ENCODE data around the gene MSRB1. TPM values are rescaled to one million over a fixed set of nuclear protein-coding genes. Genes with fewer than 3 reads are reported as not detected.

The MSRB1 gene
- total and polyA plus RNA-seq, 9 of the 15 experiments (the other 6 are each of a cell fraction or from before 2014, with no cell fraction given) = 5.4 to 33.7 (median 25.7) TPM

- Histone ChIP-seq H3K4me2 (ENCODE audit: insufficient read depth, low read length) (no peak overlapping the region), H3K4me1 (replicated peaks in 1 of 2; ENCODE audit: control insufficient read depth in 2 of 2, insufficient read depth in 2 of 2, low read length in 2 of 2) (peaks cover 22 to 65% of the 10 kb centered on the region in 2 experiments), H3K36me3 (ENCODE audit: control insufficient read depth, insufficient read depth, low read length) (no peaks in the 10 kb centered on the region), H3K9me1 (ENCODE audit: control insufficient read depth, insufficient read depth, low read length) (peaks cover under 1% of the 10 kb centered on the region), H3K9ac (ENCODE audit: insufficient read depth in 1 of 2, low read depth in 2 of 2, low read length in 2 of 2) (peak overlapping the region in 1 of 2 experiments; percentile 48; a peak in 1 of 4 replicates), H3K79me2 (ENCODE audit: control insufficient read depth, insufficient read depth, low read length) (peaks cover 11% of the 10 kb centered on the region), H3K9me3 (replicated peaks; ENCODE audit: control insufficient read depth, insufficient read depth, low read depth, low read length) (no peaks in the 10 kb centered on the region), H2AFZ (ENCODE audit: low read depth, low read length) (no peak overlapping the region), H4K20me1 (replicated peaks; ENCODE audit: control insufficient read depth, insufficient read depth, low read length) (peaks cover 1% of the 10 kb centered on the region), H3K27ac (ENCODE audit: extremely low read depth, low read depth, low read length) (no peak overlapping the region), H3K27me3 (ENCODE audit: control insufficient read depth in 2 of 2, insufficient read depth in 2 of 2, low read length in 2 of 2) (no peaks in the 10 kb centered on the region), H3K4me3 (no peak overlapping the region)
- no peak for DNase-seq (ENCODE audit: extremely low read depth in 1 of 4, low spot score in 3 of 4)
- ChIA-PET CTCF (ENCODE audit: low intra/inter-chr PET ratio) (no interaction called here), POLR2A (interaction anchor here (0.5 to 2.9 kb wide), 6 partner anchors 14 to 1926 kb away, joined by 3 to 27 read pairs (median 4); partner anchors contain the start of genes RPS2 and TRAF7)
- no peak for FAIRE-seq
- no TSS peak for BruUV-seq (replicated peaks)
- WGBS (ENCODE audit: insufficient coverage, low coverage, missing lambda C conversion rate) = 83% methylated on average over 31 of the region's 38 CpGs
- intact Hi-C loops (cut with micrococcal nuclease) (no loop called here), in situ Hi-C loops (cut with MboI) (no loop called here)
- TF ChIP-seq MAX (CRISPR knock-in tag; IDR thresholded peaks at IDR 0.05) = 0 out of 2 replicates have a peak, but pooled peaks have one; percentile 9
- no peak for TF ChIP-seq NFXL1 (CRISPR knock-in tag; IDR thresholded peaks at IDR 0.05)
- no peak for ATAC-seq
These were observed 3.7 kb upstream of the MSRB1 start for GRCh38 chr16:1946495-1947368.
